Measurements from ENCODE around the gene HSPG2. TPM values are rescaled to one million over a fixed set of nuclear protein-coding genes. Genes with fewer than 3 reads are reported as not detected.

HSPG2 gene
- total RNA-seq, 1 donor from 2014 or later = 257 TPM

- Histone ChIP-seq H3K36me3 (peaks cover 100% of the 10 kb centered on the region), H3K9me3 (replicated peaks) (no peaks in the 10 kb centered on the region), H3K27me3 (ENCODE audit: low read depth) (no peaks in the 10 kb centered on the region), H3K27ac (replicated peaks) (no peak overlapping the region), H3K4me1 (no peaks in the 10 kb centered on the region), H3K4me3 (no peak overlapping the region)
- intact Hi-C loops (cut with micrococcal nuclease) = no loop called here
- no peak for DNase-seq
- TF ChIP-seq, protein P1, sequence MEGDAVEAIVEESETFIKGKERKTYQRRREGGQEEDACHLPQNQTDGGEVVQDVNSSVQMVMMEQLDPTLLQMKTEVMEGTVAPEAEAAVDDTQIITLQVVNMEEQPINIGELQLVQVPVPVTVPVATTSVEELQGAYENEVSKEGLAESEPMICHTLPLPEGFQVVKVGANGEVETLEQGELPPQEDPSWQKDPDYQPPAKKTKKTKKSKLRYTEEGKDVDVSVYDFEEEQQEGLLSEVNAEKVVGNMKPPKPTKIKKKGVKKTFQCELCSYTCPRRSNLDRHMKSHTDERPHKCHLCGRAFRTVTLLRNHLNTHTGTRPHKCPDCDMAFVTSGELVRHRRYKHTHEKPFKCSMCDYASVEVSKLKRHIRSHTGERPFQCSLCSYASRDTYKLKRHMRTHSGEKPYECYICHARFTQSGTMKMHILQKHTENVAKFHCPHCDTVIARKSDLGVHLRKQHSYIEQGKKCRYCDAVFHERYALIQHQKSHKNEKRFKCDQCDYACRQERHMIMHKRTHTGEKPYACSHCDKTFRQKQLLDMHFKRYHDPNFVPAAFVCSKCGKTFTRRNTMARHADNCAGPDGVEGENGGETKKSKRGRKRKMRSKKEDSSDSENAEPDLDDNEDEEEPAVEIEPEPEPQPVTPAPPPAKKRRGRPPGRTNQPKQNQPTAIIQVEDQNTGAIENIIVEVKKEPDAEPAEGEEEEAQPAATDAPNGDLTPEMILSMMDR (IDR thresholded peaks at IDR 0.05; ENCODE audit: borderline replicate concordance) = no peak
Observed at GRCh38 chr1:21843996-21844395, 93.1 kb downstream of the HSPG2 start.

DNA sequence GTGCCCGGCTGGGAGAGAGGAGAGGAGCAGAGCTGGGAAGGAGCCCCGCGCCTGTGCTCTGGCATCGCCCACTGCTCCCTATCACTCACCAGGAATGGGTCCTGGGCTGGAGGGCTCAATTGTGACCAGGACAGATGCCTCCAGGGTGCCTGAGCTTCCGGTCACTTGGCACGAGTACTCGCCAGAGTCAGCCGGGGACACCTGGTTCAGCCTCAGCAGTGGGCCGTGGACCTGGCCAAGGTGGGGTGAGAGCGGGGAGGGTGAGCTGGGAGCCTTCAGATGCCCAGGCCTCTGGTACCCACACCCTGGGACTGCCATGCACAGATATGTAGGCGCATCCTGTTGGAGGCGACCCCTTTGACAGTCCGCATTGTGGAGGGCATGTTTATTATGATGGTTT lies 93.9 kb downstream of the HSPG2 start:
- Histone ChIP-seq H3K4me3 (no peak overlapping the region), H3K36me3 (peaks cover 100% of the 10 kb centered on the region), H3K4me1 (no peaks in the 10 kb centered on the region), H3K9me3 (replicated peaks) (no peaks in the 10 kb centered on the region), H3K27me3 (ENCODE audit: low read depth) (no peaks in the 10 kb centered on the region), H3K27ac (replicated peaks) (no peak overlapping the region)
- TF ChIP-seq, protein P1 (IDR thresholded peaks at IDR 0.05; ENCODE audit: borderline replicate concordance) = no peak
- DNase-seq = no peak
- intact Hi-C loops (cut with micrococcal nuclease) = no loop called here

GRCh38 chr1:21842606-21843162 lies 94.4 kb downstream of the HSPG2 start:
- Histone ChIP-seq H3K27me3 (ENCODE audit: low read depth) (no peaks in the 10 kb centered on the region), H3K4me1 (no peaks in the 10 kb centered on the region)

GRCh38 chr1:21841852-21842466 lies 95.2 kb downstream of the HSPG2 start:
- DNase-seq = no peak
- H3K4me3 ChIP-seq = no peak overlapping the region
- TF ChIP-seq, protein P1 (IDR thresholded peaks at IDR 0.05; ENCODE audit: borderline replicate concordance) = no peak
- no peaks in the 10 kb centered on the region for H3K4me1 ChIP-seq
- intact Hi-C loops (cut with micrococcal nuclease) = no loop called here
- no peaks in the 10 kb centered on the region for H3K27me3 ChIP-seq (ENCODE audit: low read depth)
- H3K36me3 ChIP-seq = peaks cover 100% of the 10 kb centered on the region
- H3K9me3 ChIP-seq (replicated peaks) = no peaks in the 10 kb centered on the region
- H3K27ac ChIP-seq (replicated peaks) = no peak overlapping the region

More at GRCh38 chr1:21842606-21843162, 94.4 kb downstream of the HSPG2 start:
- Histone ChIP-seq H3K27ac (replicated peaks) (no peak overlapping the region), H3K36me3 (peaks cover 100% of the 10 kb centered on the region), H3K4me3 (no peak overlapping the region), H3K9me3 (replicated peaks) (no peaks in the 10 kb centered on the region)
- no peak for DNase-seq
- TF ChIP-seq, protein P1 (IDR thresholded peaks at IDR 0.05; ENCODE audit: borderline replicate concordance) = no peak
- intact Hi-C loops (cut with micrococcal nuclease) = no loop called here

- intact Hi-C loops (cut with micrococcal nuclease) = no loop called here
- Histone ChIP-seq H3K9me3 (replicated peaks) (no peaks in the 10 kb centered on the region), H3K27ac (replicated peaks) (no peak overlapping the region), H3K27me3 (ENCODE audit: low read depth) (no peaks in the 10 kb centered on the region), H3K36me3 (peaks cover 100% of the 10 kb centered on the region), H3K4me3 (no peak overlapping the region), H3K4me1 (no peaks in the 10 kb centered on the region)
- TF ChIP-seq, protein P1 (IDR thresholded peaks at IDR 0.05; ENCODE audit: borderline replicate concordance) = no peak
- DNase-seq = no peak
Observed at GRCh38 chr1:21840981-21841380, 96.1 kb downstream of the HSPG2 start.

Data from left ventricle myocardium inferior (tissue), 1 donor.